BJ (cell line): ENCODE data around the gene SSBP3. TPM values are rescaled to one million over a fixed set of nuclear protein-coding genes. Genes with fewer than 3 reads are reported as not detected.

Source experiments
- CTCF ChIA-PET: fragments of 350-600 bp; formaldehyde crosslinking; extraction: SDS; loops from one replicate; lab custom pipeline; 2021; ENCODE audit warnings: antibody characterized with exemption, inconsistent platforms; lab: Yijun Ruan, JAX
- POLR2A ChIA-PET: fragments of 300-600 bp; sonication (Branson Sonifier 250); formaldehyde crosslinking; extraction: SDS; loops from one replicate; lab custom pipeline; 2021; ENCODE audit warnings: antibody characterized with exemption; lab: Charles Lee
- DNase-seq: peaks from one replicate; pipeline ENCODE4 v3.0.0-alpha.2; 2011; ENCODE audit warnings: low read depth
- H3K27me3 ChIP-seq: 2 replicates; pipeline ENCODE4 v1.6.0; 2011; ENCODE audit warnings: low read length; ENCODE audit not compliant: control insufficient read depth, insufficient read depth
- H3K36me3 ChIP-seq: 2 replicates; pipeline ENCODE4 v1.5.1; 2011; ENCODE audit warnings: low read length; ENCODE audit not compliant: control insufficient read depth, insufficient read depth
- H3K4me3 ChIP-seq: 2 replicates; pipeline ENCODE4 v1.5.1; 2011; ENCODE audit warnings: low read depth, mild to moderate bottlenecking, control low read depth, low read length
- polyA plus RNA-seq: library from polyadenylated mRNA; depleted of rRNA; stranded (reverse); fragments of >200 nt; gene quantifications from 2 replicates; pipeline ENCODE4 v1.2.3, GENCODE V29; 2011; rRNA removed
- TF ChIP-seq, protein P1 (sequence below): IDR thresholded peaks from 2 replicates; pipeline ENCODE4 v1.5.1; 2011; ENCODE audit warnings: low read depth, mild to moderate bottlenecking, control low read depth, inconsistent platforms, low read length, moderate library complexity; ENCODE audit not compliant: insufficient read depth

SSBP3 gene
- polyA plus RNA-seq, 1 experiment: 25.9 TPM

DNA sequence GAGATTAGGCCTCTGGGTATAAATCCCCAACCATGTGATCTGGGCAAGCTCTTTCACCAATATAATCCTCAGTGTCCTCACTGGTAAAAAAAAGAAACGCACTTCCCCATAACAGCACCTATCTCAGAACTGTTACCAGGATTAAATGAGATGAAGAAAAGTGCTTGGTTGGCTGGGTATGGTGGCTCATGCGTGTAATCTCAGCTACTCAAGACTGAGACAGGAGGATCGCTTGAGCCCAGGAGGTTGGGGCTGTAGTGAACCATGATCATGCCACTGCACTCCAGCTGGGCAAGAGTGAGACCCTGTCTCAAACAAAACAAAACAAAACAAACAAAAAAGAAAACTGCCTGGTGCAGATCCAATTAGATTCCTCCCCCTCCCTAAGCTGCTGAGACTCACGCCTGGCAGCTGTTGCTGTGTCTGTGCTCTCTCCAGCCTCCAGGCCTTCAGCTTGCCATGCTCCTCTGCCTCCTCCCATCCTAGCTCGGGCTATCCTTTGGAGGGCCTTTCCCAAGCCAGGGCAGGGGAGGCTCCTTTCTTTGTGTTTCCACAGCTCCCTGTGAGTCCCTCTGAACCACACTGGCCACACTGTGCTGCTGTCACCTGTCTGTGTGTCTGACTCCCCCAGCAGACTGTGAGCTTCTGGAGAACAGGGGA is 225.4 kb downstream of the SSBP3 start:
- no peak for DNase-seq
- H3K36me3 ChIP-seq: no peaks in the 10 kb centered on the region
- CTCF ChIA-PET: interaction anchor here (0.9 to 2.3 kb wide), 3 partner anchors 8 to 309 kb away, joined by 3 to 8 read pairs (median 7); no protein-coding TSS in a partner anchor
- POLR2A ChIA-PET: no interaction called here
- H3K27me3 ChIP-seq: no peaks in the 10 kb centered on the region
- no peak overlapping the region for H3K4me3 ChIP-seq
- TF ChIP-seq, protein P1, sequence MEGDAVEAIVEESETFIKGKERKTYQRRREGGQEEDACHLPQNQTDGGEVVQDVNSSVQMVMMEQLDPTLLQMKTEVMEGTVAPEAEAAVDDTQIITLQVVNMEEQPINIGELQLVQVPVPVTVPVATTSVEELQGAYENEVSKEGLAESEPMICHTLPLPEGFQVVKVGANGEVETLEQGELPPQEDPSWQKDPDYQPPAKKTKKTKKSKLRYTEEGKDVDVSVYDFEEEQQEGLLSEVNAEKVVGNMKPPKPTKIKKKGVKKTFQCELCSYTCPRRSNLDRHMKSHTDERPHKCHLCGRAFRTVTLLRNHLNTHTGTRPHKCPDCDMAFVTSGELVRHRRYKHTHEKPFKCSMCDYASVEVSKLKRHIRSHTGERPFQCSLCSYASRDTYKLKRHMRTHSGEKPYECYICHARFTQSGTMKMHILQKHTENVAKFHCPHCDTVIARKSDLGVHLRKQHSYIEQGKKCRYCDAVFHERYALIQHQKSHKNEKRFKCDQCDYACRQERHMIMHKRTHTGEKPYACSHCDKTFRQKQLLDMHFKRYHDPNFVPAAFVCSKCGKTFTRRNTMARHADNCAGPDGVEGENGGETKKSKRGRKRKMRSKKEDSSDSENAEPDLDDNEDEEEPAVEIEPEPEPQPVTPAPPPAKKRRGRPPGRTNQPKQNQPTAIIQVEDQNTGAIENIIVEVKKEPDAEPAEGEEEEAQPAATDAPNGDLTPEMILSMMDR: no peak

GRCh38 chr1:54178296-54179070 is 227.7 kb downstream of the SSBP3 start:
- H3K36me3 ChIP-seq: no peaks in the 10 kb centered on the region; the same call in 1 of the 2 replicates
- no peaks in the 10 kb centered on the region for H3K27me3 ChIP-seq
- no peak overlapping the region for H3K4me3 ChIP-seq
- no peak for DNase-seq
- ChIA-PET CTCF (no interaction called here), POLR2A (no interaction called here)
- TF ChIP-seq, protein P1: no peak

- H3K27me3 ChIP-seq: no peaks in the 10 kb centered on the region
- ChIA-PET CTCF (no interaction called here), POLR2A (no interaction called here)
- TF ChIP-seq, protein P1: no peak
- no peaks in the 10 kb centered on the region; the same call in 1 of the 2 replicates for H3K36me3 ChIP-seq
- no peak for DNase-seq
- H3K4me3 ChIP-seq: no peak overlapping the region
Measured at GRCh38 chr1:54177726-54178125, 228.5 kb downstream of the SSBP3 start.

DNA sequence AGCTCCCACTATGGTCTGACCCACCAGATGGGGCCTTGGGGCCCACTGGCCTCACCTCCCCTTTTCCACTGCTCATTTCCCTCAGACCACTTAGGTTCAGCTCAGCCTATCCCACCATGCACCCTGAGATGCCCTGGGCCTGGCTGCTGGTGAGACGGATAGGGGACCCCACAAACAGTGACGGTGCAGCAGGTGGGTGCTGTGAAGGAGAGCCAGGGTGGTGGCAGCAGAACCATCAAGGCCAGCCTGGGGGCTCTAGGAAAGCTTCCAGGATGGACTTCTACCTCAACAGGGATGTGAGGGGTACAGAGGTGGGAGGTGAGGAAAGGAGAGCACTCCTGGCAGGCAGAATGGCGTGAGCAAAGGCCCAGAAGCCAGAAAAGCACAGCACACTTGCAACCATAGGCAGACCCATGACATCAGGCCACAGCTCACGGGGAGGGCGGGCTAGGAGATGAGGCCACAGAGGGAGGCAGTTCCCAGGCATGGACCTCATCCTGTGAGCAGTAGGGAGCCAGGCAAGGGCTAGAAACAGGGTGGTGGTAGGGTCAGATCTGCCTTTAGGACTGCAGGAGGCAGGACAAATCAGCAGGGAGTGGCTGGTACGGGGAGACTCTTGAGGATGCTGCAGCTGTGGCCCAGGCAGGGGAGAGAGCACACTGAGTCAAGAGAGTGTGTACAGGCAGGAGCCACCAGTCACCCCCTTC is 229.4 kb downstream of the SSBP3 start:
- H3K27me3 ChIP-seq: no peaks in the 10 kb centered on the region
- H3K36me3 ChIP-seq: no peaks in the 10 kb centered on the region; the same call in 1 of the 2 replicates
- ChIA-PET POLR2A (no interaction called here), CTCF (interaction anchor here (0.8 kb wide), 1 partner anchor 66 kb away, joined by 3 read pairs; no protein-coding TSS in a partner anchor)
- H3K4me3 ChIP-seq: no peak overlapping the region
- TF ChIP-seq, protein P1: no peak
- no peak for DNase-seq

Other genes starting within 250 kb of the SSBP3 start
- gene CYB5RL, start 206.4 kb downstream of the SSBP3 start, polyA plus RNA-seq: 3.2 and 4.0 TPM in 2 replicates
- gene MRPL37, start 206.2 kb downstream of the SSBP3 start, polyA plus RNA-seq: 21.0 and 23.1 TPM in 2 replicates
- 1.5 and 2.4 TPM in 2 replicates for gene ACOT11, start 141.8 kb upstream of the SSBP3 start, polyA plus RNA-seq
- not detected in 2 replicates for gene FAM151A, start 217.1 kb upstream of the SSBP3 start, polyA plus RNA-seq
- gene MROH7, start 235.4 kb upstream of the SSBP3 start, polyA plus RNA-seq: 0.05 and 0.10 TPM in 2 replicates